GM18505 (cell line): Measurements from ENCODE around the gene ENDOV.

Experiments
- ATAC-seq: cut with Tn5 transposase; IDR thresholded peaks from one replicate; pipeline ENCODE4 v1.9.1; 2021; ENCODE audit not compliant: unreplicated experiment
- POLR2A ChIP-seq: IDR thresholded peaks from 4 replicates; pipeline ENCODE4 v1.6.1; 2011; ENCODE audit warnings: borderline replicate concordance; ENCODE audit not compliant: insufficient read depth, insufficient read length; ENCODE audit errors: extremely low read depth

ENDOV gene

DNA sequence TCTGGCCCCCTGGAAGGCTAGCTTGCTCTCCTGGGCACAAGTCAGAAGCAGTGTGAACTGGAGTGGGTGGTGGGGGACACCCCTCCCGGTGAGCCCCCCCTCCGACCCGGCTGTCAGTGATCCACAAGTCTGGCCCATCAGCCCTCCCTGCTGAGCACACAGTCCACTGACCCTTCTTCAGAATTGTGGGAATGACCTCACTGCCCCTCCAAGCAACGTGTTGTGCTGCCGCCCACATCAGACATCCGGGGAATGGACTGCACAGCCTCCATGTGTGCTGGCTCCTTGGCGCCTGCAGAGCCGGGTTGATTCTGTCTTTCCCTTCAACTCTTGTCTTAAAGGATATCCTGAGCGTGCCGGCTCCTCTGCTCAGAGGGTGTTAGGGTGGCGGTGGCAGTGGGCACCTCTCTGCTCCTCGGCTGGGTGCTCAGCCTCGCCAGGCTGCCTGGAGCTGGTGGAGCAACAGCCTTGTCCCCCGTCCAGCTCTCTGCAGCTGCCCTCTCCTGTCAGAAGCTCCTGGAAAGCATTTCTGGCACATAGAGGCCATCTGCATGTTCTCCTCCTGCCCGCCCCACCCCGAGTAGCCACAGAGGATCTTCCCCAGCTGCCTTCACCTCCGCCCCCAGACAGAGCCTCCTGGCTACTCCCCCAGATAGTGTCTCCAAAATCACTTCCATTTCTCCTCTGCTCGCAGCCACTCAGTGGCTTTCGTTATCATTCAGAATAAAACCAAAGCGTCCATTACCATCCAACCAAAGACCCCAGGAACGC, 41.7 kb downstream of the ENDOV start:
- no peak for TF ChIP-seq POLR2A
- ATAC-seq = no peak

DNA sequence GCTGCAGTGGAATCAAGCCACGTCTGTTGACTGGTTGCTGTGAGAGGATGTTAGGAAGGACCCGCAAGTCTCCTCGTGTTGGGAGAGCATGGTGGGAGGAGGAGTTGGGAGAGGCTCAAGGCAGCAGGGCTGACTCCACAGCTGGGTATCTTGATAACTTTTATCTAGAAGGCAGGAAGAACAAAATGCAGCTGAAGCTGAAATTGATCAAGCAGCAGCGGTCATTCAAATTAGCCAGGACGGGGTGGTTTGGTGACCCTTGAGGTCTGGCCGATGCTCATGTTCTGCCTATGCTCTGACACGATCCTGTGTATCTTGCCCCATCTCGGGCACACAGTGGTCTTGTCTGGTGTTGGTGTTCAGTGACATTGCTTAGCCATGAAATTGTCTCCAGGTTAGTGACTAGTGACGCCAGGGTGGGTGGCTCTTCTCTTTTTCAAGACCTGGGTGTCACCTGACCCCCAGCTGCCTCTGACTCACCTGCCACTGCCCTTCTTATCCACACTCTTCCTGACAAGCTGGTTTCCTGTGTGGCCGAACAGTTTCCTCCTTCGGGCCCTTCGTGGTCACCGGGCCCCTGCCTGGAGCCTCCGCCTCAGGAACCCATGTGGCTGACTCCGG, 42.4 kb downstream of the ENDOV start:
- ATAC-seq = no peak
- TF ChIP-seq POLR2A = no peak

DNA sequence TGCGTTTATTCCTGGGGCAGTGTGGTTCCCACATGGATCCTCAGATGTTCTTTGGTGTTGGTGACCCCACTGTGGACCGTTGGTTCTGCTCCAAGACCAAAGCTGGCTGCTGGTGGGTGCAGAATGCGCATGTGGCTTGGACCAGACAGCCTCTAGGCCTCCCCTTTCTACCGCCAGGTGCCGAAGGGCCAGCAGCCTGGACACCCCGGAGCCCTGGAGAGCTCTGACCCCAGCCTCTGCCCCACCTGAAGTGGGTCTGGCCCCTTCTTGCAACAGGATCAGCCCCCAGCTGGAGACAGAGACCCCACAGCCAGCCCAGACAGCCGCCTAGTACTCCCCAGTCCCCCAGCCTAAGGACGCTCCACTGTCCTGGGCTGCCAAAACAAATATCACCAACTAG, 43.0 kb downstream of the ENDOV start:
- no peak for TF ChIP-seq POLR2A
- no peak for ATAC-seq

DNA sequence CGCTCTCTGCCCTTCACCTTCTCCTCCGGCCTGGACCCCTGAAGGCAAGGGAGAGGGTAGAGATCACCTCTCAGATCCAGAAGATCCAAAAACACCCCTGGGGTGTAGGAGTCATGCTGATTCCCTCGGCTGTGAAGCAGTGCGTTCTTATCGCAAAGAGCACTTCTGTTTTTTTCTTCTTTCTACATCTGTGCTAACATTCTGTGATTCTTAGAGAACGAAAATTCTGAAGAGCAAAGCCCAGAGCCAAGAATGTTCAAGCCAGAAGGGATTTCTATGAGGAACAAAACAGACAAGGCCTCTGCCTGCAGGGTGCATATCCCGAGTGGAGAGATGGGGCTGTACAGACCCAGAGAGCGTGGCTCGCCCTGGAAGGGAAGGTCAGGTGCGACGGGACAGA, 44.3 kb downstream of the ENDOV start:
- no peak for TF ChIP-seq POLR2A
- ATAC-seq = no peak

DNA sequence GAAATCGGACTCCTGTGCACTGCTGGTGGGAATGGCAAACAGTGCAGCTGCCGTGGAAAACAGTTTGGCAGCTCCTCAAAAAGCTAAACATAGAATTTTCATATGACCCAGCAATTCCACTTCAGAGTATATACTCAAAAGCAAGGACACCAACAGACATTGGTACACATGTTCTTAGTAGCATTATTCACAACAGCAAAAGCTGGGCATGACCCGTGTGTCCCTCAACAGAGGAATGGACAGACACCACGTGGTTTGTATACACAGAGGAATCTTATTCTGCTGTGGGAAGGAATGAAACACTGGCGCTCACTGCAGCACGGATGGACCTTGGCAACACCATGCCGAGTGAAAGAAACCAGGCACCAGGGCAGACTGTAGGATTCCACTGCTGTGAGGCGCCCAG, 45.5 kb downstream of the ENDOV start:
- ATAC-seq = no peak
- TF ChIP-seq POLR2A = no peak

DNA sequence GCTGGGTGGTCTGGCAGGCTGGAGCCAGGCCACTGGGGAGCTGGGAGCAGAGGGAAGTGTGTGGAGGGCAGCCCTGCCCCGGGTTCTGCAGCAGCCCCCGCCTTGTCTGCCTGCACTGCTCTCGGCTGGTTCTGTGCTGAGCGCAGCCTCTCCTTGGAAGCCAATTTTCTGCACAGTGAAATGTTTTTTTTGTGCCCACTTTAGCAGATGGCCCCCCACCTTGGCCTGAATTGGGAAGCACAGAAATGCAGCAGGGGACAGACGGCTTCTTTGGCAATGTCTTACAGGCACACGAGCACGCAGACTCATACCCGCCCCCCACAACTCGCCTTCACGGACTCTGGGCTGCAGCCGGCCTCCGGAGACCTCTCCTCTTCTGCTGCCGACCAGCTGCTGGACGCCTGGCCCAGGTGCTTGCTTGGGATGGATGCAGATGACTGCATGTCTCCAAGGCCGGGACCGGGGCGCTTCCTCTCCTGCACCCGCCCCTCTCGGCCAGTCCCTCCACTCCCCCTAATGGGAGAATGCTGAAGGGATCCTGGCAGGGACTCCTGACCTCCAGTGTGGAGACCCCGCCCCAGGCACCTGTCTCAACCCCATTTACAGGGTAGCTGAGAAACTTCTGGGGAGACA, 46.7 kb downstream of the ENDOV start:
- ATAC-seq = no peak
- TF ChIP-seq POLR2A = no peak

DNA sequence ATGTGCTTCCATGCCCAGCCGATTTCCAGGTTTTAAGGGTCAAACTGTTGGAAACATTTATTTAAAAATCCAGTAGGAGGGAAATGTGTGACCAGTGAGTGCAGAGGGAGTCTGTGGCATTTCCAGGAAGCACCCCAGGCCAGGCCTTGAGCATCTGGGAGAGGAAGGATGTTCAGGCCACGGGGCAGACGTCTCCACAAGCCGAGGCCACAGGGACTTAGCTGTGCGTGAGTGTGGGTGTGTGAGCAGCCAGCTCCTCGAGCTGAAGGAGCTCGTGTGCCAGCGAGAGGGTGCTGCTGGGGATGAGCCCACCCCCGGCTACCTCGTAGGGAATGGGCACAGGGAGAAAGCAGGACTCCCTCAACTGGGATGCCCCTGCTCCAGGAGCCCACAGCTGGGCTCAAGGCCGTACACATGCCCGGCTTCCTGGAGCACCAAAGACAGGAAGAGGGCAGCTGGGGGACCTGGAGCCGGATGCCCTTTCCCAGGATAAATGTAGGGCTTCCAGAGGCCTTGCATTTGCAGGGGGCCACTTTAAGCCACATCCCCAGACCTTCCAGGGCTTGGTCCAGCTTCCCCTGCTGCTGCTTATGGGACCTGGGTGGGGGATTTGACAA, 48.9 kb downstream of the ENDOV start:
- TF ChIP-seq POLR2A = no peak
- ATAC-seq = no peak

DNA sequence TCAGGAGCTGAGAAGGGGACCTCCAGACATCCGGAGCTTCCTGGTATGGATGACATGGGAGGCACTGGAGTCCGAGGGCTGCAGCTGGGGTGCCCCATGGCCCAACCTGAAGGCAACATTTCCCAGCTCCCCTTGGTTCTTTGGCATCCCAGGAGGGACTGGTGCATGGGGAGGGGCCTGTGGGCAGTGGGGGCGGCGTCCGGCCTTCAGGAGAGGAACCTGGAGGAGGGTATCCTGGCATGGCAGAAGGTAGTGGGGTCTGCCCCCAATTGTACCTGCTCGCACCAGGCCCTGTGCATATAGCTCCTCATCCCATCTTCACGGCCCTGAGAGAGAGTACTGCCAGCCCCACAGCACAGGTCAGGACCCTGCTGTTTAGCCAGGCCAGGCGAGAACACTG, 49.5 kb downstream of the ENDOV start:
- TF ChIP-seq POLR2A = no peak

DNA sequence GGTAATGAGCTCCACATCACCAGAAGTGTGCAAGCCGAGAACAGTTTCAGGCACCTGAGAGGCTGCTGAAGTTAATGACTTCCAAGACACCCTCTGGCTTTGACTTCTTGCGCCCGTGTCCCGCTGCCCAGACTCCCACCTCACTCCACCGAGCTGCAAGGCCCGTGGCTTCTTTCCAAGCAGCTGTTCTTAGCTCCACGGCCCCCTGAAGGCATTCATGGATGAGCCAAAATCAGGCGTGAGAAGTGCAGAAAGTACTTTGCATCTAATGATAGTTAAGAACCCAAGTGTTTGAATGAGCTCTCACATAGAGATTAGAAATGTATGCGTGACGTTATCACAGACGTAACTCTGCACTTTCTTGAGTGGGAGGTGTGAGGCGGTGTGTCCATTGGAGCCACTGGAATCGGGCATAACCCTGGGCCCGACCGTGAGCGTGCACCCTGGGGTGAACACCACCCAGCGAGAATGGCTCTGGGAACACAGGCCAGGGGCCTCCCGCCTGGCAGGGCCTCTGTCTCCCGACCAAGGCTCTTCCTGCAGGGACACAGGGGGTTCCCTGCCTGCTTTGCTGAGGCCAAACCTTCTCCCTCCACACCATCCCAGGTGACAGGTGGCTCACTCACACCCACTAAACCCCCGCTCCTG, 50.5 kb downstream of the ENDOV start:
- ATAC-seq = no peak
- TF ChIP-seq POLR2A = no peak

More for the DNA sequence above, 49.5 kb downstream of the ENDOV start:
- ATAC-seq = no peak

DNA sequence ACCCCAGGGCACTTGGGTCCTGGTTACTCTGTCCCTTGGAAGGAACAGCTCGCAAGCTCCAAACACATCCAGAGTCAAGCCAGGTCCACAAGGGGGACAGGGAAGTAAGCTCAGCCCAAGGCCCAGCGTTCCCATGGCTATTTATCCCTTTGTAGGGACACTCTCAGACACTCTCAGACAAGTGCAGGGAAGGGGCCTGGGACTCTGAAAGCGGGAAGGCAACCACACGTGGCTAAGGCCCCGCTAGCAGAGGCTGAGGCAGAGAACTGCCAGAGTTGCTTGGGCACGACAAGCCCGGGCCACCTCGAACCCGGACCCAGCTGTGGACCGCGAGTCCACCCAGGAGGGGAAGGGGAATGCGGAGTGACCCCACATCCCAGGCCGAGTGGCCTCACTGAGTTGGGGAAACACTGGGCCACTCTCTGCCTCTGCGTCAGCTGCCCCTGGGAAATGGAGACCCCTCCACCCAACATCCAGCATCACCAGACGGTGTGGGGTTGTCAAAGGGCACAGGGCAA, 51.3 kb downstream of the ENDOV start:
- ATAC-seq = no peak
- no peak for TF ChIP-seq POLR2A

DNA sequence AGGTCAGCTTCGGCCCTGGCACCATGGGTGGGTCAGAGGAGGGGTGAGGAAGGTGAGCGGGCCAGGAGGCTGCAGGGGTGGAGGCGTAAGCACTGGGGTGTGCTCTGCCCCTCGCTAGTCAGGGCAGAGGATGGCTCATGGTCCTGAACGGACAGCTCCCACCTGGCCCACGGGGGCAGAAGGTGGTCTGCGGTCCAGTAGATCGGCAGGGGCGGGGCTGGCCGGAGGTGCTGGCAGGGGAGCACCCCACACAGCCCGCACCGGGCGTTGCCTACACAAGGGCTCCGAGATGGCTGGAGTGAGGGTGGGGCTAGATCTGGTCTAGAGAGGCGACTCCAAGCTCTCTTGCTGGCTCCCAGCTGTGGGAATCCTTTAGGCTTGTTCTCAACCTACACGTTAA, 53.3 kb downstream of the ENDOV start:
- no peak for ATAC-seq
- no peak for TF ChIP-seq POLR2A

DNA sequence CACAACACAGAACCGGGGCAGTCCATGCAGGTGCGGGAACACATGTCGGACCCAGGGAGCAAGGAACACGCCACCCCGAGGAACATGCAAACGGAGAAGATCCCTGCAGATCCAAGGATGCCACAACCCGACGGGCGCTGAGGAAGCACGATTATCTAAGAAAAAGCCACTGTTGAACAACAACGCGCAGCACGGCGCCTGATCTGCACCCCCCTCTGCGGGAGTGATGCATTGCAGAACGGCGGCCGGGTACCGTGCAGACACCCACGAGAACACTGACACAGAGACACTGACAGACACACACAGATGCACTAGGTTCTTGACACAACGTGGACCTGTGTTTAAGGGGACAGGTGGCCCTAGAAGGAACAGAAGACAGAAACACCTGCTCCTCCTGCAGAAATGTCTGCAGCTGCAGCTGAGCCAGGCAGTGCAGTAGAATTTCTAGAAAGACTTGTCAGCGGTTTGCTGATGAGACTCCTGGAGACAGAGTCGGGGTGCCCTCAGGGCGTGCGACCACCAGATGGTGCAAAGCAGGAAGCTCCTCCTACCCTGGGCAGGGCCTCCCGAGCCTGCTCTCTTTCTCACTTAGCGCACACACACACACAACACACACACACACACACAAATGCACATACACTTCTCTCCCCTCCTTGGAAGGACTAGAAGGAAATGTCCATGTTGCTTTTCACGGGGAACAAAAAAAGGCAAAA, 54.0 kb downstream of the ENDOV start:
- no peak for ATAC-seq
- TF ChIP-seq POLR2A = no peak

DNA sequence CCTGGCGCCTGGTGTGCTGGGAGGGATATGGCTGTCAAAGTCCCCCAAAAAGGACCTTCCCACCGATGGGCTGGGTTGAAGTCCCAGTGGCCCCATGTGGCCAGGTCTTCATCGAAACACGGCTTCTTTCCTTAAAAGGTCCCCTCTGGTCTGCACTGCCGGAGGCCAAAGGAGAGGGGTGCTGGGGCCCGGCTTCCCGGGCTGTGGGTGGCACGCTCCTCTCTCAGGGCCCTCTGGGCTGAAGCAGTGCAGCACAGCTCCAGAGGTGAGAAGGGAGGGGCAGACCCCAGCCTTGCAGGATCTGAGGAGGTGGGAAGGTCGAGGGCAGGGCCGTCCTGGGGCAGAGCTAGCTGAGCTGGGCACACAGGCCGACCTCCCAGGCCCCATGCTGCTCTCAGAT, 54.7 kb downstream of the ENDOV start:
- TF ChIP-seq POLR2A = no peak
- no peak for ATAC-seq

DNA sequence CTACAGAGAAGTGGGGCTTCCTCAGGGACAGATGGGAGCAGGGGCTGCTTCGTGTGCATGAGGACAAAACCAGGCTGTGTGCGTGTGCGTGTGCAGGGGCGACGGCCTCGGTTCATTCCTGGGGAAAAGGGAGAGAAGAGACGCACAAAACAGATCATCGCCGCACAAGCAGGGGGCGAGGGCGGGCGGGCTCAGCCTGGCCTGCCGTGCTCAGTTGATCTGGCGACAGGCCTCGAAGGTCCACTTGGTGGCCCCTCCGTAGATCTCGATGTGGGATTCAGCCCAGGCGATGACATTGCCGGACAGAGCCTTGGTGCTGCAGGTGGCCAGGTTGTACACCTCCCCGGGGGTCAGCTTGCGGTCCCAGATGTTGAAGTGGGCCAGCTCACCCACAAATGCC, 55.6 kb downstream of the ENDOV start:
- TF ChIP-seq POLR2A = no peak
- no peak for ATAC-seq
